Activated naive CD8-positive, alpha-beta T cell treated with anti-CD3 and anti-CD28 coated beads, Interleukin-2, amount 50 U/mL, for 24 hours (primary cell): ENCODE data around the gene AOC2.
"Not testable (repeated sequence)": the region's sequence is repeated elsewhere in the genome, so short reads cannot be mapped to it uniquely, and the experiment has no call there.

ENCODE experiments used
- ATAC-seq: fragments of 150-1000 bp; cut with Tn5 transposase; one replicate; pipeline ENCODE4 v1.10.0; 2021
- DNase-seq: peaks from one replicate; pipeline ENCODE4 v3.0.0; 2021
- H3K27ac Mint-ChIP-seq: one replicate; pipeline ENCODE4 v1.8.0; 2021; ENCODE audit warnings: mild to moderate bottlenecking, mixed read lengths
- H3K27me3 Mint-ChIP-seq: one replicate; pipeline ENCODE4 v1.8.0; 2021; ENCODE audit warnings: mixed read lengths
- H3K36me3 Mint-ChIP-seq: one replicate; pipeline ENCODE4 v1.8.0; 2021; ENCODE audit warnings: low read depth, mixed read lengths
- H3K4me1 Mint-ChIP-seq: one replicate; pipeline ENCODE4 v1.8.0; 2021; ENCODE audit warnings: mixed read lengths
- H3K4me3 Mint-ChIP-seq: one replicate; pipeline ENCODE4 v1.8.0; 2021; ENCODE audit warnings: mild to moderate bottlenecking, moderate library complexity, mixed read lengths
- H3K9me3 Mint-ChIP-seq: one replicate; pipeline ENCODE4 v1.8.0; 2021; ENCODE audit warnings: mixed read lengths

Gene AOC2

DNA sequence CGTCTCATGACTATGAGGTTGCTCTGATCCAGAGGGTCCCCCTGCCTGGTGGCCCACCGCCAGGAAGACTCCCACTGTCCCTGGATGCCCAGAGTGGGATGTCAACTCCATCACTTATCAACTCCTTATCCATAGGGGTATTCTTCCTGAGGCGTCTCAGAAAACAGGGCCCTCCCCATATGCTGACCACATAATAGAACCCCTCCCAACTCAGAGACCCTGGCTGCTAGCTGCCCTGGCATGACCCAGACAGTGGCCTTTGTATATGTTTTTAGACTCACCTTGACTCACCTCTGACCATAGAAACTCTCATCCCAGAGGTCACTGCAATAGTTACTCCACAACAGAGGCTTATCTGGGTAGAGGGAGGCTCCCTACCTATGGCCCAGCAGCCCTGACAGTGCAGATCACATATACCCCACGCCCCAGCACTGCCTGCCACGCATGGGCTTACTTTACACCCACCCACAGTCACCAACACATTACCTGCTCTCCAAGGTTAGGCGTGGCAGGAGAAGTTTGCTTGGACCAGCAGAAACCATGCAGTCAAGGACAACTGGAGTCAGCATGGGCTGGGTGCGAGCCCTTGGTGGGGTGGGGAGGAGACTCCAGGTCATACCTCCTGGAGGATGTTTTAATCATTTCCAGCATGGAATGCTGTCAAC is 53.9 kb downstream of the AOC2 start:
- no peak for ATAC-seq
- peaks cover 14% of the 10 kb centered on the region for H3K27me3 Mint-ChIP-seq

DNA sequence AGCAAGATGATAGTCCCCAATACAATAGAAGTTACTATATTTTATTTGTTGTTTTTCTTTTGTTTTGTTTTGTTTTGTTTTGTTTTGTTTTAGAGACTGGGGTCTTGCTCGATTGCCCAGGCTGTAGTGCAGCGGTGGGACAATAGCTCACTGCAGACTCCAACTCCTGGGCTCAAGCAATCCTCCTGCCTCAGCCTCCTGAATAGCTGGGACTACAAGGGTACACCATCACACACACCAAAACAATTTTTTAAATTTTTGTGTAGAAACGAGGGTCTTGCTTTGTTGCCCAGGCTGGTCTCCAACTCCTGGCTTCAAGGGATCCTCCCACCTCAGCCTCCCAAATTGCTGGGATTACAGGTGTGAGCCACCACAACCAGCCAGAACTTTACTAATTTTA is 55.6 kb downstream of the AOC2 start:
- H3K27me3 Mint-ChIP-seq: peaks cover 16% of the 10 kb centered on the region
- not testable (repeated sequence) for H3K4me3 Mint-ChIP-seq, H3K9me3 Mint-ChIP-seq, H3K36me3 Mint-ChIP-seq, ATAC-seq, DNase-seq, H3K27ac Mint-ChIP-seq, H3K4me1 Mint-ChIP-seq

More for the DNA sequence above, 53.9 kb downstream of the AOC2 start:
- H3K4me3 Mint-ChIP-seq: no peak overlapping the region
- no peaks in the 10 kb centered on the region for H3K9me3 Mint-ChIP-seq
- H3K4me1 Mint-ChIP-seq: no peaks in the 10 kb centered on the region
- no peak for DNase-seq
- no peaks in the 10 kb centered on the region for H3K36me3 Mint-ChIP-seq
- H3K27ac Mint-ChIP-seq: no peak overlapping the region
